H1 (cell line): ENCODE measurements around the gene MPND. TPM values are rescaled to one million over a fixed set of nuclear protein-coding genes. Genes with fewer than 3 reads are reported as not detected.
A peak's percentile ranks its signal among the peaks of the same experiment; 100 is the strongest.

Source experiments
- ASH2L ChIP-seq: fragments of 200-600, 300-600 bp; sonication (generic); IDR thresholded peaks from one replicate; pipeline ENCODE4 v1.7.1; 2017; ENCODE audit warnings: low read length
- BACH1 ChIP-seq: IDR thresholded peaks from 2 replicates; pipeline ENCODE4 v1.6.1; 2012; ENCODE audit warnings: low read length, improper control_type of control experiment
- CHD1 ChIP-seq: IDR thresholded peaks from 2 replicates; pipeline ENCODE4 v1.6.1; 2012; ENCODE audit warnings: low read depth, low read length, improper control_type of control experiment
- CHD2 ChIP-seq: IDR thresholded peaks from 2 replicates; pipeline ENCODE4 v1.6.1; 2012; ENCODE audit warnings: low read length, improper control_type of control experiment
- EGR1 ChIP-seq: IDR thresholded peaks from 2 replicates; pipeline ENCODE4 v1.6.1; 2011; ENCODE audit warnings: low read depth, low read length, borderline replicate concordance
- HDAC2 ChIP-seq, 2 experiments: fragments of 300-600 bp in 1 of 2; sonication (generic) in 1 of 2; IDR thresholded peaks; 2 replicates each; pipeline ENCODE4 v1.6.1; 2011 to 2012; ENCODE audit warnings: low read depth in 2 of 2, low read length in 2 of 2, mild to moderate bottlenecking in 2 of 2, moderate library complexity in 2 of 2, borderline replicate concordance in 1 of 2, inconsistent platforms in 1 of 2
- KDM4A ChIP-seq: IDR thresholded peaks from one replicate; pipeline ENCODE4 v1.7.1; 2012; ENCODE audit warnings: low read depth, mild to moderate bottlenecking, moderate library complexity, low read length, inconsistent platforms; ENCODE audit not compliant: severe bottlenecking
- NRF1 ChIP-seq: IDR thresholded peaks from 2 replicates; pipeline ENCODE4 v1.6.1; 2011; ENCODE audit warnings: mild to moderate bottlenecking, low read depth, low read length, improper control_type of control experiment
- POLR2A ChIP-seq, 2 experiments: IDR thresholded peaks; 1 replicate in 1 of 2; 2 replicates in 1 of 2; pipeline ENCODE4 v1.6.1; 2011; ENCODE audit warnings: low read depth in 2 of 2, low read length in 2 of 2, mild to moderate bottlenecking in 2 of 2; ENCODE audit errors: control extremely low read depth in 1 of 2
- POLR2AphosphoS5 ChIP-seq: IDR thresholded peaks from 2 replicates; pipeline ENCODE4 v1.6.1; 2011; ENCODE audit warnings: low read depth, low read length
- RBBP5 ChIP-seq: IDR thresholded peaks from 2 replicates; pipeline ENCODE4 v1.7.1; 2012; ENCODE audit warnings: low read depth, mild to moderate bottlenecking, inconsistent platforms, low read length, moderate library complexity, borderline replicate concordance
- RNF2 ChIP-seq: fragments of 200-900, 300-1000 bp; sonication (generic); IDR thresholded peaks from 2 replicates; pipeline ENCODE4 v1.7.1; 2016; ENCODE audit warnings: borderline replicate concordance, low read depth, mild to moderate bottlenecking, antibody characterized with exemption, low read length; ENCODE audit not compliant: poor library complexity, severe bottlenecking; ENCODE audit errors: missing control alignments
- RXRA ChIP-seq: IDR thresholded peaks from 2 replicates; pipeline ENCODE4 v1.6.1; 2011; ENCODE audit warnings: low read depth, mild to moderate bottlenecking, low read length, moderate library complexity; ENCODE audit not compliant: insufficient read depth
- SIRT6 ChIP-seq: IDR thresholded peaks from one replicate; pipeline ENCODE4 v1.7.1; 2012; ENCODE audit warnings: low read length, inconsistent platforms
- SP2 ChIP-seq: IDR thresholded peaks from 2 replicates; pipeline ENCODE4 v1.6.1; 2012; ENCODE audit warnings: mild to moderate bottlenecking, low read length, inconsistent platforms
- SP4 ChIP-seq: IDR thresholded peaks from 2 replicates; pipeline ENCODE4 v1.6.1; 2012; ENCODE audit warnings: low read length, inconsistent platforms
- SUZ12 ChIP-seq: fragments of 200-600 bp; sonication (generic); IDR thresholded peaks from 2 replicates; pipeline ENCODE4 v1.6.1; 2012; ENCODE audit warnings: mild to moderate bottlenecking, inconsistent platforms, low read length, moderate library complexity, mixed read lengths
- TAF7 ChIP-seq: optimal IDR thresholded peaks from 2 replicates; pipeline ENCODE3; 2011; ENCODE audit warnings: low read depth, mild to moderate bottlenecking, inconsistent platforms, low read length, moderate library complexity, borderline replicate concordance
- YY1 ChIP-seq: IDR thresholded peaks from 2 replicates; pipeline ENCODE4 v1.6.1; 2011; ENCODE audit warnings: low read depth, mild to moderate bottlenecking, low read length
- polyA plus RNA-seq, 7 experiments: library from polyadenylated mRNA; depleted of rRNA in 3 of 7; stranded (reverse) in 5 of 7; unstranded in 2 of 7; fragments of >200 nt in 5 of 7; fragments of 200-250 nt in 2 of 7; gene quantifications; 1 replicate in 5 of 7; 2 replicates in 1 of 7; 4 replicates in 1 of 7; pipeline versions ENCODE4 v1.2.1 to v1.2.3, GENCODE V29; 2011 to 2013; ENCODE audit warnings: missing spikeins in 2 of 7, mixed read lengths in 2 of 7
- total RNA-seq: library from RNA; stranded (reverse); fragmentation: NEBNext Ultra II Directional; extraction: Animal tissue kit (Norgen Biotek cat#: 25700); gene quantifications from 2 replicates; pipeline ENCODE4 v1.2.1, GENCODE V29; 2021
- TF ChIP-seq, protein P1 (sequence below): IDR thresholded peaks from 2 replicates; pipeline ENCODE4 v1.6.1; 2012; ENCODE audit warnings: low read length, inconsistent platforms
- TF ChIP-seq, protein P2 (sequence below): IDR thresholded peaks from 2 replicates; pipeline ENCODE4 v1.6.1; 2011; ENCODE audit warnings: low read depth, mild to moderate bottlenecking, low read length; ENCODE audit not compliant: insufficient read depth

Gene MPND
- total and polyA plus RNA-seq, 2 of the 8 experiments (the other 6 are each of a cell fraction or from before 2014, with no cell fraction given): 22.9 to 27.7 TPM

- TF ChIP-seq RNF2: no peak
- TF ChIP-seq YY1: no peak
- peak; percentile 78; the same call in 1 of the 2 replicates for TF ChIP-seq SP4
- peak; percentile 77 for TF ChIP-seq KDM4A
- no peak for TF ChIP-seq CHD1
- TF ChIP-seq POLR2A (IDR thresholded peaks at IDR 0.05; ENCODE audit: control extremely low read depth in 1 of 2, low read depth in 2 of 2, low read length in 2 of 2): no peak
- peak; percentile 55; the same call in 1 of the 2 replicates for TF ChIP-seq EGR1
- TF ChIP-seq NRF1: no peak
- no peak for TF ChIP-seq CHD2
- no peak for TF ChIP-seq RBBP5
- TF ChIP-seq SUZ12: no peak
- no peak for TF ChIP-seq TAF7
- TF ChIP-seq, protein P1, sequence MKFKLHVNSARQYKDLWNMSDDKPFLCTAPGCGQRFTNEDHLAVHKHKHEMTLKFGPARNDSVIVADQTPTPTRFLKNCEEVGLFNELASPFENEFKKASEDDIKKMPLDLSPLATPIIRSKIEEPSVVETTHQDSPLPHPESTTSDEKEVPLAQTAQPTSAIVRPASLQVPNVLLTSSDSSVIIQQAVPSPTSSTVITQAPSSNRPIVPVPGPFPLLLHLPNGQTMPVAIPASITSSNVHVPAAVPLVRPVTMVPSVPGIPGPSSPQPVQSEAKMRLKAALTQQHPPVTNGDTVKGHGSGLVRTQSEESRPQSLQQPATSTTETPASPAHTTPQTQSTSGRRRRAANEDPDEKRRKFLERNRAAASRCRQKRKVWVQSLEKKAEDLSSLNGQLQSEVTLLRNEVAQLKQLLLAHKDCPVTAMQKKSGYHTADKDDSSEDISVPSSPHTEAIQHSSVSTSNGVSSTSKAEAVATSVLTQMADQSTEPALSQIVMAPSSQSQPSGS: no peak
- TF ChIP-seq SP2: no peak
- TF ChIP-seq RXRA: no peak
- TF ChIP-seq POLR2AphosphoS5: no peak; the same call in 1 of the 2 replicates
- TF ChIP-seq ASH2L: no peak
- no peak for TF ChIP-seq SIRT6
- TF ChIP-seq BACH1: no peak
- TF ChIP-seq, protein P2, sequence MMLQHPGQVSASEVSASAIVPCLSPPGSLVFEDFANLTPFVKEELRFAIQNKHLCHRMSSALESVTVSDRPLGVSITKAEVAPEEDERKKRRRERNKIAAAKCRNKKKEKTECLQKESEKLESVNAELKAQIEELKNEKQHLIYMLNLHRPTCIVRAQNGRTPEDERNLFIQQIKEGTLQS: no peak
- TF ChIP-seq HDAC2 (IDR thresholded peaks at IDR 0.05; ENCODE audit: borderline replicate concordance in 1 of 2, low read depth in 2 of 2, low read length in 2 of 2): peak in 1 of 2 experiments; percentile 29; a peak in 1 of 4 replicates
These were observed 16.5 kb upstream of the MPND start (continued) for GRCh38 chr19:4326837-4327251.
